Activated CD8-positive, alpha-beta memory T cell treated with anti-CD3 and anti-CD28 coated beads for 4 hours (primary cell): ENCODE results near the gene TSPAN9.

ENCODE experiments used
- DNase-seq, 2 donors: peaks; one replicate each; pipeline ENCODE4 v3.0.0-alpha.2; 2020; ENCODE audit warnings: low read depth in 2 of 2

The TSPAN9 gene

GRCh38 chr12:3099146-3099545 lies 22.0 kb downstream of the TSPAN9 start:
- no peak for DNase-seq

- DNase-seq, result no peak
Observed at GRCh38 chr12:3101309-3102024, 24.3 kb downstream of the TSPAN9 start.

GRCh38 chr12:3102771-3103410 lies 25.7 kb downstream of the TSPAN9 start:
- DNase-seq, result no peak

- DNase-seq, result no peak
Observed at GRCh38 chr12:3103806-3104205, 26.6 kb downstream of the TSPAN9 start.

GRCh38 chr12:3105690-3106479 lies 28.7 kb downstream of the TSPAN9 start:
- no peak for DNase-seq

GRCh38 chr12:3106579-3106978 lies 29.4 kb downstream of the TSPAN9 start:
- DNase-seq, result no peak

- DNase-seq, result no peak
Observed at GRCh38 chr12:3107071-3107583, 29.9 kb downstream of the TSPAN9 start.

GRCh38 chr12:3107954-3108353 lies 30.8 kb downstream of the TSPAN9 start:
- no peak for DNase-seq

GRCh38 chr12:3110578-3110977 lies 33.4 kb downstream of the TSPAN9 start:
- no peak for DNase-seq

GRCh38 chr12:3113671-3114325 lies 36.6 kb downstream of the TSPAN9 start:
- no peak for DNase-seq

GRCh38 chr12:3114671-3115070 lies 37.5 kb downstream of the TSPAN9 start:
- DNase-seq, result no peak

GRCh38 chr12:3115078-3115477 lies 37.9 kb downstream of the TSPAN9 start:
- DNase-seq, result no peak

GRCh38 chr12:3116106-3116844 lies 39.1 kb downstream of the TSPAN9 start:
- no peak for DNase-seq

- no peak for DNase-seq
Observed at GRCh38 chr12:3117144-3117581, 40.0 kb downstream of the TSPAN9 start.

- DNase-seq, result no peak
Observed at GRCh38 chr12:3117591-3118015, 40.4 kb downstream of the TSPAN9 start.

- DNase-seq, result no peak
Observed at GRCh38 chr12:3119192-3119755, 42.1 kb downstream of the TSPAN9 start.

GRCh38 chr12:3119756-3120601 lies 42.8 kb downstream of the TSPAN9 start:
- DNase-seq, result no peak

- DNase-seq, result no peak
Observed at GRCh38 chr12:3120701-3121100, 43.5 kb downstream of the TSPAN9 start.

- no peak for DNase-seq
Observed at GRCh38 chr12:3122841-3123678, 45.9 kb downstream of the TSPAN9 start.
